ENCODE data around the gene PLXND1.
"Not testable (repeated sequence)": the region's sequence is repeated elsewhere in the genome, so short reads cannot be mapped to it uniquely, and the experiment has no call there.

The PLXND1 gene

GRCh38 chr3:129612534-129613366 is 6.3 kb upstream of the PLXND1 start:
- DNase-seq (ENCODE audit: low read depth), result no peak

GRCh38 chr3:129611812-129612533 is 5.5 kb upstream of the PLXND1 start:
- DNase-seq (ENCODE audit: low read depth), result no peak

- no peak for DNase-seq (ENCODE audit: low read depth)
Measured at GRCh38 chr3:129611446-129611800, 4.9 kb upstream of the PLXND1 start.

GRCh38 chr3:129610794-129611445 is 4.4 kb upstream of the PLXND1 start:
- DNase-seq (ENCODE audit: low read depth), result not testable (repeated sequence)

- no peak for DNase-seq (ENCODE audit: low read depth)
Measured at GRCh38 chr3:129610276-129610675, 3.8 kb upstream of the PLXND1 start.

- no peak for DNase-seq (ENCODE audit: low read depth)
Measured at GRCh38 chr3:129609591-129610182, 3.2 kb upstream of the PLXND1 start.

- no peak for DNase-seq (ENCODE audit: low read depth)
Measured at GRCh38 chr3:129608936-129609590, 2.6 kb upstream of the PLXND1 start.

- no peak for DNase-seq (ENCODE audit: low read depth)
Measured at GRCh38 chr3:129608087-129608935, 1.8 kb upstream of the PLXND1 start.

GRCh38 chr3:129607391-129608068 is 1.1 kb upstream of the PLXND1 start:
- no peak for DNase-seq (ENCODE audit: low read depth)

GRCh38 chr3:129605922-129606635 is 397 bp downstream of the PLXND1 start:
- DNase-seq (ENCODE audit: low read depth), result no peak

- no peak for DNase-seq (ENCODE audit: low read depth)
Measured at GRCh38 chr3:129605203-129605921, 1.1 kb downstream of the PLXND1 start.

- no peak for DNase-seq (ENCODE audit: low read depth)
Measured at GRCh38 chr3:129604767-129605166, 1.7 kb downstream of the PLXND1 start.

GRCh38 chr3:129603991-129604749 is 2.3 kb downstream of the PLXND1 start:
- no peak for DNase-seq (ENCODE audit: low read depth)

- no peak for DNase-seq (ENCODE audit: low read depth)
Measured at GRCh38 chr3:129603561-129603942, 2.9 kb downstream of the PLXND1 start.

GRCh38 chr3:129602730-129603560 is 3.5 kb downstream of the PLXND1 start:
- no peak for DNase-seq (ENCODE audit: low read depth)

GRCh38 chr3:129602309-129602708 is 4.2 kb downstream of the PLXND1 start:
- DNase-seq (ENCODE audit: low read depth), result no peak

GRCh38 chr3:129601713-129602112 is 4.8 kb downstream of the PLXND1 start:
- DNase-seq (ENCODE audit: low read depth), result no peak

GRCh38 chr3:129600348-129600747 is 6.1 kb downstream of the PLXND1 start:
- DNase-seq (ENCODE audit: low read depth), result no peak

Measured in activated gamma-delta T cell treated with anti-CD3 and anti-CD28 coated beads, Interleukin-2, amount 50 U/mL, for 16 hours (primary cell).